HG03064 (cell line): ENCODE data around the gene BDH2.

Source experiments
- ATAC-seq: cut with Tn5 transposase; IDR thresholded peaks from one replicate; pipeline ENCODE4 v1.9.1; 2021; ENCODE audit warnings: low read depth; ENCODE audit not compliant: unreplicated experiment

BDH2 gene

GRCh38 chr4:103030791-103031190 lies 68.8 kb downstream of the BDH2 start:
- ATAC-seq, result no peak

- ATAC-seq, result no peak
Measured at GRCh38 chr4:103029300-103029699, 70.3 kb downstream of the BDH2 start.
